C4-2B (cell line): ENCODE measurements around the gene PGLYRP1.

Source experiments
- H3K27ac ChIP-seq: fragments of 450-650 bp; 2 replicates; pipeline ENCODE4 v1.5.1; 2017
- CTCF ChIP-seq: fragments of 450-650 bp; conservative IDR thresholded peaks from 2 replicates; pipeline ENCODE4 v1.5.1; 2017; ENCODE audit warnings: mild to moderate bottlenecking
- ZFX ChIP-seq: fragments of 450-650 bp; IDR thresholded peaks from 2 replicates; pipeline ENCODE4 v1.6.1; 2017

The PGLYRP1 gene

GRCh38 chr19:45985321-45985720 lies 37.5 kb downstream of the PGLYRP1 start:
- TF ChIP-seq ZFX (no peak), CTCF (no peak)
- H3K27ac ChIP-seq, result no peak overlapping the region

DNA sequence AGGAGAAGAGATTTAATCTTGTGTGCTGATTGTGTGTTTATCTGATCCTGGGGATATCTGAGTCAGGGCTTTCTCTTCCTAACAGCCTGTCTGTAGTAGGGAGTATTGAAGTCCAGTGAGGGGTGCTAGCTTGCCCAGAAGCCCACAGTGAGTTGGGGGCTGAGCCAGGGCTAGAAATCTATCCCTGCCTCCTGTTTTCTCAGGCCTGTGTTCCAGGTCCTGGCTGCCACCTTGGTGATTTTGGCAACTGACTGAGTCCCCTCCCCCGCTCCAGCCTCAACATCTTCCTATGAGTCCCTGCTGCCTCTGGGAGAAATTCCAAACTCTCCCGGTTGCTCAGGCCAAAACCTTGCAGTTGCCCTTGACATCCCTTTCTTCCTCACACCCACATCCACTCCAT lies 41.5 kb downstream of the PGLYRP1 start:
- H3K27ac ChIP-seq, result no peak overlapping the region
- TF ChIP-seq ZFX (no peak), CTCF (no peak)

GRCh38 chr19:45978156-45978555 lies 44.7 kb downstream of the PGLYRP1 start:
- no peak for TF ChIP-seq CTCF
- TF ChIP-seq ZFX, result no peak
- H3K27ac ChIP-seq, result no peak overlapping the region

DNA sequence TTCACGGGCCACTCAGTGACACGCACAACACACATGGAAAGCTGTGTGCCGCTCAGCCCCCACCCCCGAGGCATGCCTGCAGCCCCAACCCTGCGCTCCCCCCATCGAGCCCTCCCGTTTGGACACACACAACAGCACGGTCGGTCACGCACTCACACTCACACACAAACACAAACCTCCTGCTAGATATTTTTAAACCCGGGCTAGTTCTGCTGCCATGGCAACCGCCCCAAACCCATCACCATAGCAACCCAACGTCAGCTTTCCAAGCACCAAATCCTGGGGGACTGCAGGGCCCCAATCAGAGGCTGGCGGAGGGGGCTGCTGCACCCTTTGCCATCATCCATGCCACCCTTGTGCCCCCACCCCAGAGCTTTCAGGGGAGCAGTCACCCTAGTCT lies 46.7 kb downstream of the PGLYRP1 start:
- no peak for TF ChIP-seq ZFX
- no peak for TF ChIP-seq CTCF

DNA sequence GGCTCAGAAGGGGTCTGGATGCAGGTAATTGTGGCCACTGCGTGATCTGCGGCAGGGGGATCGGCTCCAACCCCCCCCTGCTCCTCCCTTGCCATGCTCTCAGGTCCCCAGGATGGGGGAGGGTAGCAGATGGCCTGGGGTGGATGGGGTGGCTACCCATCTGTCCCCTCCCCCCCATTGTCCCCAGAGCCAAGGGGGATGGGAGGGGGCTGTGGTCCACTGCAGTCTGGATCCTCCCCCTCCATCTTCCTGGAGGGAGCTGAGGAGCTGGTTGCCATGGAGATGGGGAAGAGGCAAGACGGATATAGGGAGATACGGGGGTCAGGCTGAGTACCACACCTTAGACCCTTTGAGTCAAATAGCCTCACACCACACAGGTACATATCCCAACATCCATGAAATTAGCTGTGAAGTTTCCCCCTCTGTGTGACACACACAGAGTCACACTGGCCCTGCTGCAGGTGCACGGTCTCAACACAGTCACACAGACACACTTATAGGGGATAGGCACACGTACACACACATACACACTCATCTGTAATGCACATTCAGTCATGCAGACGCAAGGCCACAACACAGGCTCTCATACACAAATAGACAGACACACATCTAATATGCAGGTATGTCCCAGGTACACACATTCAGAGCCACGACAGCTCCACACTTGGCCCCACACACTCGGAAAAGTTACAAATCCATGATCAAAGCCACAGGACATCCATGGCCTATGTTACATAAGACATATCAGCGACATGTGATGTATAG lies 47.4 kb downstream of the PGLYRP1 start:
- no peak overlapping the region for H3K27ac ChIP-seq
- no peak for TF ChIP-seq ZFX
- TF ChIP-seq CTCF, result no peak

More for the DNA sequence above, 46.7 kb downstream of the PGLYRP1 start:
- H3K27ac ChIP-seq, result no peak overlapping the region

GRCh38 chr19:45973553-45974338 lies 49.1 kb downstream of the PGLYRP1 start, which contains the start of gene NOVA2:
Gene NOVA2 (minus strand): TSS chr19:45973865. CDS start chr19:45973351, 514 bp downstream.
- TF ChIP-seq CTCF (no peak), ZFX (no peak)
- no peak within 1 kb of the TSS for H3K27ac ChIP-seq

GRCh38 chr19:45972947-45973540 lies 49.8 kb downstream of the PGLYRP1 start:
- H3K27ac ChIP-seq, result no peak overlapping the region
- no peak for TF ChIP-seq CTCF
- TF ChIP-seq ZFX, result no peak
